GM18507 (cell line): Measurements from ENCODE around the gene SELENOT.
"Not testable (repeated sequence)": the region's sequence is repeated elsewhere in the genome, so short reads cannot be mapped to it uniquely, and the experiment has no call there.

Source experiments
- DNase-seq: peaks from one replicate; pipeline ENCODE4 v3.0.0; 2011; ENCODE audit warnings: low read depth; ENCODE audit not compliant: insufficient read length; ENCODE audit errors: extremely low spot score
- FAIRE-seq: peaks from 2 replicates; lab custom pipeline; 2011; peaks lifted over from hg19 to GRCh38; lab: Jason Lieb, UNC

Gene SELENOT

GRCh38 chr3:150605998-150606641 lies 3.0 kb downstream of the SELENOT start:
- DNase-seq (no peak), FAIRE-seq (peak; percentile 24)

GRCh38 chr3:150607267-150608065 lies 4.3 kb downstream of the SELENOT start:
- DNase-seq: no peak
- peak; percentile 31 for FAIRE-seq

- DNase-seq (no peak), FAIRE-seq (no peak)
These were observed 6.9 kb downstream of the SELENOT start for GRCh38 chr3:150609988-150610387.

GRCh38 chr3:150610785-150611184 lies 7.7 kb downstream of the SELENOT start:
- no peak for FAIRE-seq
- no peak for DNase-seq

- no peak for FAIRE-seq
- no peak for DNase-seq
These were observed 8.5 kb downstream of the SELENOT start for GRCh38 chr3:150611666-150612065.

GRCh38 chr3:150612494-150612893 lies 9.4 kb downstream of the SELENOT start:
- no peak for FAIRE-seq
- DNase-seq: no peak

- DNase-seq: no peak
- no peak for FAIRE-seq
These were observed 9.9 kb downstream of the SELENOT start for GRCh38 chr3:150613034-150613433.

- DNase-seq (no peak), FAIRE-seq (no peak)
These were observed 10.8 kb downstream of the SELENOT start for GRCh38 chr3:150613709-150614480.

GRCh38 chr3:150620002-150620689 lies 17.0 kb downstream of the SELENOT start:
- FAIRE-seq: no peak

GRCh38 chr3:150622955-150623354 lies 19.8 kb downstream of the SELENOT start:
- FAIRE-seq, DNase-seq: not testable (repeated sequence)

More at GRCh38 chr3:150620002-150620689, 17.0 kb downstream of the SELENOT start:
- DNase-seq: no peak

GRCh38 chr3:150623945-150624344 lies 20.8 kb downstream of the SELENOT start:
- FAIRE-seq (peak; percentile 29), DNase-seq (no peak)

GRCh38 chr3:150626148-150626930 lies 23.2 kb downstream of the SELENOT start:
- FAIRE-seq: no peak

GRCh38 chr3:150627557-150627956 lies 24.4 kb downstream of the SELENOT start:
- FAIRE-seq (no peak), DNase-seq (no peak)

More at GRCh38 chr3:150626148-150626930, 23.2 kb downstream of the SELENOT start:
- DNase-seq: no peak

- DNase-seq (no peak), FAIRE-seq (no peak)
These were observed 28.5 kb downstream of the SELENOT start for GRCh38 chr3:150631515-150632221.

- FAIRE-seq (no peak), DNase-seq (no peak)
These were observed 32.0 kb downstream of the SELENOT start for GRCh38 chr3:150635076-150635475.

- DNase-seq: no peak
- FAIRE-seq: peak; percentile 45
These were observed 32.4 kb downstream of the SELENOT start for GRCh38 chr3:150635526-150635925.

- DNase-seq (no peak), FAIRE-seq (no peak)
These were observed 33.1 kb downstream of the SELENOT start for GRCh38 chr3:150636258-150636657.

- DNase-seq (no peak), FAIRE-seq (no peak)
These were observed 36.1 kb downstream of the SELENOT start for GRCh38 chr3:150639262-150639661.
